Thoracic aorta (tissue), 2 donors: ENCODE results near the gene MAPK14. TPM values are rescaled to one million over a fixed set of nuclear protein-coding genes. Genes with fewer than 3 reads are reported as not detected.

Experiments
- ATAC-seq: fragments of 150-250 bp; one replicate; pipeline ENCODE4 v1.8.0; 2017; ENCODE audit warnings: low read depth; ENCODE audit not compliant: insufficient number of reproducible peaks, low FRiP score
- DNase-seq: peaks from one replicate; pipeline ENCODE4 v3.0.0-alpha.2; 2020; ENCODE audit warnings: low spot score
- H3K27ac ChIP-seq, 2 donors: fragments of 200-600 bp; sonication (generic); 1 replicate in 1 of 2; 2 replicates in 1 of 2; pipeline ENCODE4 v1.5.1; 2016; ENCODE audit warnings: mild to moderate bottlenecking in 2 of 2, moderate library complexity in 2 of 2
- H3K27me3 ChIP-seq: fragments of 200-600 bp; sonication (generic); replicated peaks from 2 replicates; pipeline ENCODE4 v1.6.0; 2016; ENCODE audit warnings: mild to moderate bottlenecking; ENCODE audit not compliant: insufficient read depth
- H3K36me3 ChIP-seq: fragments of 200-600 bp; sonication (generic); one replicate; pipeline ENCODE4 v1.5.1; 2016
- H3K4me1 ChIP-seq, 2 donors: fragments of 200-600 bp; sonication (generic); 1 replicate in 1 of 2; 2 replicates in 1 of 2; pipeline versions ENCODE4 v1.5.1 to v1.6.0; 2016; ENCODE audit warnings: low read depth in 2 of 2, mild to moderate bottlenecking in 1 of 2; ENCODE audit not compliant: control insufficient read depth in 1 of 2
- H3K4me3 ChIP-seq: fragments of 200-600 bp; sonication (generic); 2 replicates; pipeline ENCODE4 v1.5.1; 2016; ENCODE audit warnings: mild to moderate bottlenecking
- H3K9me3 ChIP-seq: fragments of 200-600 bp; sonication (generic); 2 replicates; pipeline ENCODE4 v1.5.1; 2016
- CTCF ChIP-seq: fragments of 200-600 bp; sonication (generic); IDR thresholded peaks from one replicate; pipeline ENCODE4 v1.5.1; 2019; ENCODE audit warnings: antibody characterized with exemption
- total RNA-seq, 2 donors: library from RNA; depleted of rRNA; stranded (reverse); fragments of >200 nt; gene quantifications; one replicate each; pipeline versions ENCODE4 v1.1.0 to v1.2.3, GENCODE V29; 2016

The MAPK14 gene
- total RNA-seq, 2 donors from 2014 or later = 61.9 to 106 TPM

DNA sequence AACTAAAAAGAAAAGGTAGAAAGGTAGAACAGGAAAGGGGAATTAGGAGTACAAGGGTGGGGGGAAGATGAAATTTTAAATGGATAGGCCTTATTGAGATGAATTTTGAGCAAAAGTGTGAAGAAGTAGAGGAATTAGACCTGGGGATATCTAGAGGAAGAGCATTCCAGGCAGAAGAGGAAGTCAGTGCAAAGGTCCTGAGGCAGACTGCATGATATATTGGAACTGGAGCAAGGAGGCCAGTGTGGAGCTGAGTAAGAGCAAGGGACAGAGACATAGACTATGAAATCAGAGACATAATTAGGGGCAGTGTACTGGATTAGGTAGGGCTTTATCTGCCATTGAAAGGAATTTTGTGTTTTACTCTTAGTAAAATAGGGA is 40.4 kb downstream of the MAPK14 start:
- no peaks in the 10 kb centered on the region for H3K9me3 ChIP-seq
- DNase-seq (no peak), ATAC-seq (no peak)
- H3K4me1 ChIP-seq = peaks cover 30 to 46% of the 10 kb centered on the region in 2 donors
- no peak overlapping the region for H3K27ac ChIP-seq
- H3K36me3 ChIP-seq = no peaks in the 10 kb centered on the region
- no peak for TF ChIP-seq CTCF
- no peaks in the 10 kb centered on the region for H3K27me3 ChIP-seq
- no peak overlapping the region for H3K4me3 ChIP-seq

- Histone ChIP-seq H3K27me3 (no peaks in the 10 kb centered on the region), H3K36me3 (no peaks in the 10 kb centered on the region), H3K9me3 (no peaks in the 10 kb centered on the region), H3K4me3 (no peak overlapping the region), H3K27ac (no peak overlapping the region), H3K4me1 (peaks cover 30 to 46% of the 10 kb centered on the region in 2 donors)
- DNase-seq (no peak), ATAC-seq (no peak)
- TF ChIP-seq CTCF = no peak
These were observed 41.0 kb downstream of the MAPK14 start for GRCh38 chr6:36068586-36068985.

DNA sequence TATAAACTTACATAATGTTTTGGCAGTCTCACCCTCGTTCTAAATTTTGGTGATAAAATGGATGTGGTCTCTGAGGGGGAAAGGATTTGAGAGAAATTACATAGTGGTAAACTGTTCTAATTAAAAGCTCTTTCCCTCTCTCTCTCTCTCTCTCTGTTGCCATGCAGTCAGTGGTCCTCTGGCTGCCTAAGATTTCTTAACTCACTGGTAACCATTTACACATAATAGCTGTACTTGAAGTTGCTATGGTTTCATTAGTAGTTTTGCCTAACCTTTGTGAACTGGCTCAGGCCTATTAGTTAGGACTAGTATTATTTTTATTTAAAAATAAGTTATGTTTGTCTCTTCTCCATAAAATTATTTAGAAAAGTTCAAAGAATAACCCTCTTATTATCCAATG is 42.0 kb downstream of the MAPK14 start:
- Histone ChIP-seq H3K36me3 (no peaks in the 10 kb centered on the region), H3K27me3 (no peaks in the 10 kb centered on the region), H3K4me1 (peaks cover 30 to 41% of the 10 kb centered on the region in 2 donors), H3K27ac (no peak overlapping the region), H3K4me3 (no peak overlapping the region), H3K9me3 (no peaks in the 10 kb centered on the region)
- DNase-seq = no peak
- TF ChIP-seq CTCF = no peak
- ATAC-seq = no peak

- no peak overlapping the region for H3K27ac ChIP-seq
- peaks cover 26 to 35% of the 10 kb centered on the region in 2 donors for H3K4me1 ChIP-seq
- H3K4me3 ChIP-seq = no peak overlapping the region
- H3K27me3 ChIP-seq = no peaks in the 10 kb centered on the region
- H3K36me3 ChIP-seq = no peaks in the 10 kb centered on the region
- no peaks in the 10 kb centered on the region for H3K9me3 ChIP-seq
- ATAC-seq (no peak), DNase-seq (no peak)
- TF ChIP-seq CTCF = no peak
These were observed 42.6 kb downstream of the MAPK14 start for GRCh38 chr6:36070252-36070651.

- H3K4me1 ChIP-seq = peaks cover 21 to 24% of the 10 kb centered on the region in 2 donors
- H3K27ac ChIP-seq = no peak overlapping the region
These were observed 43.7 kb downstream of the MAPK14 start for GRCh38 chr6:36071281-36071680.

More at GRCh38 chr6:36071281-36071680, 43.7 kb downstream of the MAPK14 start:
- Histone ChIP-seq H3K27me3 (no peaks in the 10 kb centered on the region), H3K9me3 (no peaks in the 10 kb centered on the region), H3K36me3 (peaks cover 4% of the 10 kb centered on the region), H3K4me3 (no peak overlapping the region)
- no peak for DNase-seq
- no peak for TF ChIP-seq CTCF
- no peak for ATAC-seq
